Measurements from ENCODE around the gene TRIM31.

DNA sequence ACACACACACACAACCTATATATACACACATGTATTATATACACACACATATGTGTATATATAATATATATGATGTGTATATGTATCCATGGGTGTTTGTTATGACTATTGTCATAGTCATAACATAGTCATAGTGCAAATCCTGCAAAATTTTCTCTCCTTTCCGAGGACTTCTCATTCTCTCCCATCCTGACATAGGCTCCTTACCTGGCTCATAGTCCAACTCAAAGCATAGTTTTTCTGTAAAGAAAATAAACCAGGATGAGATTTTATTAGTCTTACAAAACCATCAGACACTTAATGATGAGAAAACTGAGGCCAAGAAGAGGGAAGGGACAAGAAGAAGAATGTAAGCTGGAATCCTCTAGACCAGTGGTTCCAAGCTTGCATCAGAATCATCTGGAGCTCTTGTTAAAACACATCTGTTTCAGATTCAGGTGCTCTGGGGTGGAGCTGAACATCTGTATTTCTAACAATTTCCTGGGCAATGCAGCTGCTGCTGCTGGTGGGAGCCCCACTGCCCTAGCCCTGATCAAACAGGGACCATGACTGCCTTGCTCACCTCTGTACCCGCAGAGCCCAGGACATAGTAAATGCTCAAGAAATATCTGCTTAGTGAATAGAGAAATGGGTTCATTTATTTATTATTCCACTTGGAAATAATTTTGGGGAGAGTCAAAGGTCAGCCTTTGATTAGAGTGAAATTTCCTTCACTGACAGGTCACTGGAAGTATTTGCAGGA, 42.8 kb upstream of the TRIM31 start:
- no peak for TF ChIP-seq RAD21 (conservative IDR thresholded peaks at IDR 0.05)
- TF ChIP-seq, protein P1, sequence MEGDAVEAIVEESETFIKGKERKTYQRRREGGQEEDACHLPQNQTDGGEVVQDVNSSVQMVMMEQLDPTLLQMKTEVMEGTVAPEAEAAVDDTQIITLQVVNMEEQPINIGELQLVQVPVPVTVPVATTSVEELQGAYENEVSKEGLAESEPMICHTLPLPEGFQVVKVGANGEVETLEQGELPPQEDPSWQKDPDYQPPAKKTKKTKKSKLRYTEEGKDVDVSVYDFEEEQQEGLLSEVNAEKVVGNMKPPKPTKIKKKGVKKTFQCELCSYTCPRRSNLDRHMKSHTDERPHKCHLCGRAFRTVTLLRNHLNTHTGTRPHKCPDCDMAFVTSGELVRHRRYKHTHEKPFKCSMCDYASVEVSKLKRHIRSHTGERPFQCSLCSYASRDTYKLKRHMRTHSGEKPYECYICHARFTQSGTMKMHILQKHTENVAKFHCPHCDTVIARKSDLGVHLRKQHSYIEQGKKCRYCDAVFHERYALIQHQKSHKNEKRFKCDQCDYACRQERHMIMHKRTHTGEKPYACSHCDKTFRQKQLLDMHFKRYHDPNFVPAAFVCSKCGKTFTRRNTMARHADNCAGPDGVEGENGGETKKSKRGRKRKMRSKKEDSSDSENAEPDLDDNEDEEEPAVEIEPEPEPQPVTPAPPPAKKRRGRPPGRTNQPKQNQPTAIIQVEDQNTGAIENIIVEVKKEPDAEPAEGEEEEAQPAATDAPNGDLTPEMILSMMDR (IDR thresholded peaks at IDR 0.05; ENCODE audit: poor library complexity, severe bottlenecking) = no peak

Measured in neural cell (in vitro differentiated cells).